Epithelial cell of esophagus (primary cell): Measurements from ENCODE around the gene SCN7A.

ENCODE experiments used
- DNase-seq: peaks from one replicate; pipeline ENCODE4 v3.0.0; 2010; ENCODE audit warnings: low read depth
- H3K4me3 ChIP-seq: 2 replicates; pipeline ENCODE4 v1.5.1; 2011; ENCODE audit warnings: mild to moderate bottlenecking, low read length, control low read depth
- CTCF ChIP-seq: IDR thresholded peaks from 2 replicates; pipeline ENCODE4 v1.5.1; 2011; ENCODE audit warnings: low read depth, mild to moderate bottlenecking, low read length, control low read depth, inconsistent platforms; ENCODE audit not compliant: insufficient read depth; ENCODE audit errors: missing control alignments

Gene SCN7A

GRCh38 chr2:166388481-166389070 is 105.5 kb downstream of the SCN7A start:
- H3K4me3 ChIP-seq, result no peak overlapping the region
- DNase-seq, result no peak
- TF ChIP-seq CTCF, result no peak

- H3K4me3 ChIP-seq, result no peak overlapping the region
- DNase-seq, result no peak
- TF ChIP-seq CTCF, result no peak
These were observed 108.7 kb downstream of the SCN7A start for GRCh38 chr2:166385313-166385712.

GRCh38 chr2:166384774-166385173 is 109.3 kb downstream of the SCN7A start:
- peak; percentile 39 for TF ChIP-seq CTCF
- DNase-seq, result peak; percentile 44
- H3K4me3 ChIP-seq, result no peak overlapping the region

- no peak overlapping the region for H3K4me3 ChIP-seq
- no peak for DNase-seq
- TF ChIP-seq CTCF, result no peak
These were observed 111.6 kb downstream of the SCN7A start for GRCh38 chr2:166382448-166382847.

- TF ChIP-seq CTCF, result no peak
- H3K4me3 ChIP-seq, result no peak overlapping the region
- DNase-seq, result no peak
These were observed 113.4 kb downstream of the SCN7A start for GRCh38 chr2:166380615-166381014.

- TF ChIP-seq CTCF, result no peak
- no peak for DNase-seq
- no peak overlapping the region for H3K4me3 ChIP-seq
These were observed 117.2 kb downstream of the SCN7A start for GRCh38 chr2:166376873-166377272.

- peak overlapping the region; percentile 47 for H3K4me3 ChIP-seq
- peak; percentile 9 for DNase-seq
- TF ChIP-seq CTCF, result no peak
These were observed 117.6 kb downstream of the SCN7A start for GRCh38 chr2:166376488-166376828.
